Measurements from ENCODE around the gene TFIP11.

DNA sequence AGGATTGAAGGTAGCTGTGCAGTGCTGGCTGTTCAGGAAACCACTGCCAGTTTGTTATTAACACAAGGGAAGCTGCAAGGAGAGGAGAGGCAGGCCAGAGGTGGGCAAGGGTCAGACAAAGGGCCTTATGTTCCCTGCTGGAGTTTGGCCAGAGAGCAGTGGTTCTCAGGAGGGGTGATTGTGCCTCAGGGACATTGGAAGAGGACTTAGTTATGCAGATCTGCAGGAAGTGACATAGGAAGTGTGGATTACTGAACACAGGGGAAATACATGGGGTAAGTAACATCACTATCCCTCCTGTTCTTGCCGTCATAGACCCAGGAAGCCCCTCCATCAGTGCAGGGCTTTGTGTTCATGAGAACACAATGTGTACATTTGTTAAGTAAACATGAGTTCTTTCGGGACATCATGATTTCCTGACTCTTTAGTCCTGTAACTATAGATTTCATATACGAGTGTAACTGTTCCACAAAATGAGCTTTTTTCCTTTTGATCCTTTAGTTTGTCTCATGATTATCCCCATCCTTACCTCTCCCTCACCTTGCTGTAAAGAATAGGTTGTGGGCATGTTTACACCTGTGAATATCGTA, 22.7 kb downstream of the TFIP11 start:
- no peak for TF ChIP-seq CTCF (IDR thresholded peaks at IDR 0.05)
- no peak for TF ChIP-seq POLR2A (IDR thresholded peaks at IDR 0.05)

Data from adrenal gland (tissue), 5 donors.